CD1c-positive myeloid dendritic cell (primary cell): ENCODE results near the gene LAMTOR4.
A peak's percentile ranks its signal among the peaks of the same experiment; 100 is the strongest.
"Not testable (repeated sequence)": the region's sequence is repeated elsewhere in the genome, so short reads cannot be mapped to it uniquely, and the experiment has no call there.

ENCODE experiments used
- DNase-seq: peaks from one replicate; pipeline ENCODE4 v3.0.0-alpha.2; 2016; ENCODE audit errors: extremely low spot score

LAMTOR4 gene

DNA sequence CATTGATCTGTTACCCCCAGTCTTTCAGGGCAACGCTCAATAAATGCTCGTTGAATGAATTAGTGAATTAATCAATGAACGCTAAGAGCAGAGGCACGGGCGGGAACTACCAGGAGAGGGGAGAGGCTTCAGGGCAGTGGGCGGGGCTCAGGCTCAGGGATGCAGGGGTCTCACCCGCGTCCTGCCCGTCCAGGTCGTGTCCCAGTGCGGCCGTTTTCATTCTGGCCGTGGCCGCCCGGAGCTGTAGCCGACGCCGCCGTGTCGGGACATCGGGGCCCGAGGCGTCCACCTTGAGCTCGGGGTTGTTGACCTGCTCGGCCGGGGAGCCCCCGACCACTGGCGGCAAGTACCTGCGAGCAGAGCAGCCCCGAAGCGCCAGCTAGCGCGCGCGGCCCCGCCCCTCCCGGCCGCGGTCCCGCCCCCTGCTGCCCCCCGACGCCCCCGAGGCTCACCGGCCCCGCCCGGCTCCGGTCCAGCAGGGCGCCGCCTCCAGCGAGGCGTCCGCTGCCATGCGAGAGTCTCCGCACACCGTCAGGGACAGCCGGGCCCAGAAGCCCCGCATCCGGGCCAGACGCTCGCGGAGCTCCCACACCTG, 22.5 kb downstream of the LAMTOR4 start:
- DNase-seq = no peak

DNA sequence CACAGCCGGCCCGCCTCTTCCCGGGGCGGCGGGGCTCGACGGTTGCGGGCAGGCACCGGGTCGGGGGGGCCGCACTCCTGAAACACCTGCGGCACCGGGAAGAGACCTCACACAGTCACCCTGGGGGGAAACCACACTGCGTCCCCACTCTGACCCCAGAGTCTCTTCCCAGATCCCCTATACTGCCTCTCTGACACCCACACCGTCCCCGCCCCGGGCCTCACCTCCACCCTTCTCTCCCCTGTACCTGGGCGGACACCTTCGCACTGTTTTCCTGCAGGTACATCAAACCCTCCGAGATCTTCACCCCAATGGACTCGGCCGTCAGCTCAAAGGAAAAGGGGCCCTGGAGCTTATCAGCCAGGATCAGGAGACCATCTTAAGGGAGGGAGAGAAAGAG, 23.1 kb downstream of the LAMTOR4 start:
- no peak for DNase-seq

DNA sequence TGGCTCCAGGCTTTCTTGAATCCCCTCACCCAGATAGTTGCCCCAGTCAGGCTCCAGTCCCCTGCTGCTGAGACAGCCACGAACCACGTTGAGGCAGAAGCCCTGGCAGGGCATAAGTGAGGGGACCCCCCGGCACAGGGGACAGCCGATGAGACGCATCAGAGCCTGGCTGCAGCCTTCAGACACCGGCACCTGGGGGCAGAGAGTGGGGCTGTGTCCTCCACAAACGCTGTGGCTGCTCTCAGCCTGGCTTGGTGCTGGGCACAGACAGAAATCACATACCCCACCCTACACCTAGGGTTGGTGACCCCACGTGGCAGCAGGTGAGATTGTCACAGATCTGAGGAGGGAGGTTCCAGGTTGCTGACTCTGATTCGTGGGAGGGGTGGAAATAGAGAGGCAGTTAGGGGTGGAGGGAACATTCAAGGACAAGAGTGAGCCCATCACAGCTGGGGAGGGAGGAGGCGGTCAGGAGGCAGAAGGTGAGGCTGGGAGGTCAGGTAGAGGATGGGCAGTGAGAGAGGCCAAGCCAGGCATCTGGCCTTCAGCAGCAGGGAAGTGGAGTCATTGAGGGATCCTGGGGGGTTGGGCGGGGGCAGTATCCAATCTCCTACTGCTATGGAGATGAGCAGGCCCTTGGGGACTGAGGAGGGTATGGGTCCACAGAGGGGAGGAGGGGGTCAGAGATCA, 25.2 kb downstream of the LAMTOR4 start:
- DNase-seq = no peak

DNA sequence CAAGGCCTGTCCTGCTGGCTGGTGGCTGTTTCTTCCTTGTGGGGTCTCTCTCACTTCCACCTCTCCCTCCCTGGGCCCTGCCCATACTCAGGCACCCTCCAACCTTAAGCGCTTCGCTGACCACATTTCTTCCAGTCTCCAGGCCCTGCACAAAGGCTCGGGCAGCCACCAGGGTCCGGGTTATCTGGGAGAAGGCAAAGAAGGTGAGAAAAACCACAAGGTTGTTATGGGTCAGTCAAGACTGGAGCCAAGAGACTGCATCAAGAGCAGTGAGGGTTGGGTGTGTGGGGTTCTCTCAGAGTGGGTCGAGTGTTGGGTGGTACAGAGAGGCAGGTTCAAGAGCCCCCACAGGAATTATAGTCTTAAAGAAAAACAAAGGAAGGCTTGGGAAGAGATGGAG, 25.9 kb downstream of the LAMTOR4 start:
- no peak for DNase-seq

DNA sequence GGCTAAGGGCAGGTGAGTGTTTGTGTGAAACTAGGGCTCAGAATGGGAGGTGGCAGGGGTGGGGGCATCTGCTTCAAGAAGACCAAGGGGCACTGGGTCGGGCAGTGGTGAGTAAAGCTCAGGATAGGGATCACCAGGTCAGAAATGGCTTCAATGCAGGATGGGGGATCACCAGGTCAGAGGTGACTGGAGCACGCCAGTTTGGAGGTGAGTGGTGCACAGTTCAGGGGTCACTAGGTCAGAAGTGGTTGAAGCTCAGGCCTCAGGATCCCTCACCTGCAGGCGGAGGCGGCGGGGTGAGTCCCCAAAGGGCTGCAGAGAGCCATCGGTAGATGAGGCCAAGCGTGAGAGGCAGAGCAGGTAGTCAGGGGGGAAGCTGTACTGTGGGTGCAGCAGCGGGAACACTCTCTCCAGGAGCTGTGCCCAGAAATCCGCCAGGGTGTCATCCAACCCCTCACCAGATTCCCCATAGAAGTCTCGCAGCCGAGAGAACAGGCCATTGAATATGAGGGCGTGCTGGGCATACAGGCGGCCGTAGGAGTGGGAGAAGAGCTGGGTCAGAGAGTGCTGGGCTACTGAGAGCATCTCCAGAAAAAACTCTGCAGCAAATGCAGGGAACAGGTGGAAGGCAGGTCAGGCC, 26.7 kb downstream of the LAMTOR4 start:
- no peak for DNase-seq

DNA sequence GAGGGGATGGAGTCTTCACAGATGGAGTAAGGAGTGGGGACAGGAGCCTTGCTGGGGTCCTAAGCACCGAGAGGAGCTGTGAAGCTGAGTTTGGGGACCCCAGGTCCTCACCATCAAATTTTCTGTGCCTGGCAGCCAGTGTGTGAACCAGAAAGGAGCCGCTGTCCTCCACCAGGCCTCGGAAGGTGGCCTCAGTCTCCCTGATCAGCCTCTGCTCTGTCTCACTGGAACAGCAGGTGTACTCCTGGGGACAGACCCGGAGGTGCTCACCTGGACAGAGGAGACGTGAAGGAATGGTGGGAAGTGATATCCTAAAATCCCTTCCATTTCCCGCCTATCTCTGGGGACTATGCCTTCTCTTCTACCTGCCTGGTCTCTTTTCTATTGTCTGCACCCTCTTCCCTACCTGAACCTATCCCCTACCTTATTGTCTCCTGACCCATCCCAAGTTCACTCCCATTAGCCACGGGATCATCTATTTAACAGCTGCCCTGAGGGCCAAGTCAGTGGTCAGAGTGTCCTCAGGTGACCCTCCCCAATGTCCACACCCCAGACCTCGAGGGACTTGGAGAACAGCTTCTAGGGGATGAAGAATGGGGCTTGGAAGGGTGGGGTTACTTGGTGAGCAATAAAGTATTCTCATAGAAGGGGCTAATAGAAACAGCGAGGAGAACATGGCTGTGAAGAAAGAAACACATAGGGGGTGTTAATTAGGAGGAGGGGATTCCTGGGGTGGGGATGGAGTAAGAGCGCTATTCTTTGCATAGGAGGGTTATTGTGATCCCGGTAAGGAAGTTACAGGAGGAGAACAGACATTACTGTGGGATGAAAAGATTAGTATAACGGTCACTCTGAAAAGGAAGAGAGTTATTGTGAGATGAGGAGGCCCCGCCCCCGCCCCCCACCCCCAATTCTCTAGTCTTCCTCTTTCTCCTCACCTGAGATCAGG, 27.7 kb downstream of the LAMTOR4 start:
- DNase-seq = no peak

DNA sequence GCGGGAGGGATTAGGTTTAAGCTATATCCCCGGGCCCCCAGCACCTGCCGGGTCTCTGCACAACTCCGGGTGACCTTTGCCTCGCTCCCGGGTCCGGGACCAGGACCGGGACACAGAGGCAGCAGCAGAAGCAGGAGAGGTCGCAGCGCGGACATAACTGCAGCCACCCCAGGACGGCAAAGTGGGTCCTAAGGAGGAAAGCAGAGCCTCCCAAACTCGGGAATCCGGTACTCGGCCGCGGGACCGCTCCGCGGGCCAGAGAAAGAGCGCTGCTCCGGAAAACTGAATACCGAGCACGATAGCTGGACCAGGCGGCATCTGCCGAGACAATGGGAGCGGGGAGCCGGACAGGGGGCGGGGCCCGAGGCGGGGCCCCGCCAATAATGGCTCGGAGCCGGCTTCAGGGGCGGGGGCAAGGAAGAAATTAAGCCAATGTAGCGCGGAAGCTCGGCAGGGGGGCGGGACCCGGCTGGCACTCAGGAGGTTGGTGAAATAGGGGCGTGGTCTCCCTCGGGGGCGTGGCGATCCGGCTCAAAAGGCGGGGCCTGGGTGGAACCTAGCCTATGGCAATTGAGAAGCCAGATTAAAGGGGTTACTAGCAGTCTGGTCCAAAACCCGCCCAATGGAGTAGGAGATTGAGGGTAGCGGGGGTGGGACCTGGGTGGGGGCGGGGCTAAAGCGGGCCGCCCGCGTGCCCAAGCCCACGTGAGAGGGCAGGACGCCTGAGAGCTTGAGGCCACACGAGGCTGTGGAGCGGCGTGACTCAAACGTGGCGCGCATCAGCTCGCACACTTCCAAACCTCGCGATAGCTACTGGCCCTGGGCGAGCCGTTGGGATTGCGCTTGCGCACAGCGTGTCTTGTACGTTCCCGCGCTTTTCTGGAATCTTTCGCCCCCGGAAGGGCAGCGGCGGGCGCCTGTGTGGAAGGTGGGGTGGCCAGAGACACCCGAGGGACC, 28.6 kb downstream of the LAMTOR4 start, which contains the start of the genes GPC2 and STAG3:
GPC2 (minus strand) TSS at position 337 of the 957 bp plus-strand sequence; CDS start at position 155, 182 bp downstream.
STAG3 (plus strand) TSS at position 874 of the 957 bp plus-strand sequence. CDS start 2,639 bp downstream, outside the sequence.
- DNase-seq = peak; percentile 98

DNA sequence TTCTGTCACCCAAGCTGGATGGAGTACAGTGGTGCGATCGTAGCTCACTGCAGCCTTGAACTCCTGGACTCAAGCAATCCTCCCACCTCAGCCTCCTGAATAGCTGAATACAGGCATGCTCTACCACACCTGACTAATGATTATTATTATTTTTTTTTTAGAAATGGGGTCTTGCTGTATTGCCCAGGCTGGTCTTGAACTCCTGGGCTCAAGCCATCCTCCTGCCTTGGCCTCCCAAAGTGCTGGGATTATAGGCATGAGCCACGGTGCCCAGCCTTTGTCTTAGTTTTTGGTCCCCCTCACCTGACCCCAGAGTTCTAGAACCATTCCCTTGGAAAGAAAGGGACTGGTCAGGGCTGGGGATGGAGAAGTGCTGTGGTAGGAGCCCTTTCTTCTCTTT, 31.4 kb downstream of the LAMTOR4 start:
- DNase-seq = not testable (repeated sequence)

DNA sequence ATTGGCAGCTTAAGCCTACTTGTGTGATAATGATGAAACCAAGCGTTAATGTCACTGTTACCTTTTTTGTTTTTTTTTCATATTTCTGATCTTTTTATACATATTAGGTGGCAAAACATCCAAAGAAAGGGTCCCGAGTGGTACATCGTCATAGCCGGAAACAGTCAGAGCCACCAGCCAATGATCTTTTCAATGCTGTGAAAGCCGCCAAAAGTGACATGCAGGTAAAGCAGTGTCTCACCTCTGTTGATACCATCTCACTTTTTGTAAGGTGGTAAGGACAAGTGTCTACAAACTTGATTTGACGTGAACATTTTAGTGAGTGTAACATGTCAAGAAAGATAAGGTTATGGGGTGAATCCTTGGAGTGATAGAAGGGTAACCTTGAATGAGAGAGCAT, 33.9 kb downstream of the LAMTOR4 start:
- DNase-seq = not testable (repeated sequence)

DNA sequence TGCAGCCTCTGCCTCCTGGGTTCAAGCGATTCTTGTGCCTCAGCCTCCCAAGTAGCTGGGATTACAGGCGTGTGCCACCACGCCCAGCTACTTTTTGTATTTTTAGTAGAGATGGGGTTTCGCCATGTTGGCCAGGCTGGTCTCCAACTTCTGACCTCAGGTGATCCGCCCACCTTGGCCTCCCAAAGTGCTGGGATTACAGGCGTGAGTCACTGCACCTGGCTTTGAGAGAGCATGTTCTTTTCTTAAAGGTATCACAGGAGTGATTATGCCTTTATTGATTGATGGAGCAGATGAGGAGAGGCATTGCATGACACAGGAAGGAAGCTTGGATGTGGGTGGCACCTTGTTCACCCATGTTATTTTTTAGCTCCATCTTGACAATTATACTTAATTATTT, 34.4 kb downstream of the LAMTOR4 start:
- DNase-seq = not testable (repeated sequence)

DNA sequence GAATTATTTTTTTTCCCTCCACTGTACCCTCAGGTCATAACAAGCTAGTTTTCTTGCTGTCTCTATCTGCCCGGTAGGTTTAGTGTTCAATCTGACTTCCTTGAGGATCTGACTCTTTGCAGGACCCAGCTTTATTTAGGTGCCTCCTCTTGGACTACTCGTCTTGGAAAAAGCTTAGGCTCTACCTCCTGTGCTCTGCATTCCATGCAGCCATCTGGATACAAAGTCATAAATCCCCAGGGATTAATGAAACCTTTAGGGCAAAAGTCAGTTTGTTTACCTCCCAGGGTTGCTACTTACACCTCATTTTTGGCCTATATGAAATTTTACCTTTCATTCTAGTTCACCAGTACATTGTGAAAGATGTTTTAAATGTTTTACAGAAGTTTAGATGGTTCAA, 37.0 kb downstream of the LAMTOR4 start:
- DNase-seq = no peak

DNA sequence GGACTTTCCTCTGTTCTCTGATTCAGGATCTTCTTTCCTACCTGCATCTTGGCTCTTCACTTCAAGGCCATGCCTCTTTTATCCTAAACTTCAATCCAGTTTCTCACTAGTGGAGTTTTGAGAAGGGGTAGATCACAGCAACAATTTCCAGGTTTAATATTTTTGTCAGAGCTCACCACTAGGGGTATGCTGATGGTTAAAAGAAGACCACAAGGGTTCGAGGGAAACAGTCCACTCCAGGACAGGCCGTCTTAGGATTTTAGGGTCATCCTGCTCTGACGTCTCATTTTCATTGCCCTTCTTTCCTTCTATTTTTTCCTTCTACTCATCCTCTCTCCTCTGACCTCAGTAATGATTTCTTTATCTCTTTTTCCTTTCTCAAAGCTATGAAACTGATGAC, 40.3 kb downstream of the LAMTOR4 start:
- DNase-seq = no peak

DNA sequence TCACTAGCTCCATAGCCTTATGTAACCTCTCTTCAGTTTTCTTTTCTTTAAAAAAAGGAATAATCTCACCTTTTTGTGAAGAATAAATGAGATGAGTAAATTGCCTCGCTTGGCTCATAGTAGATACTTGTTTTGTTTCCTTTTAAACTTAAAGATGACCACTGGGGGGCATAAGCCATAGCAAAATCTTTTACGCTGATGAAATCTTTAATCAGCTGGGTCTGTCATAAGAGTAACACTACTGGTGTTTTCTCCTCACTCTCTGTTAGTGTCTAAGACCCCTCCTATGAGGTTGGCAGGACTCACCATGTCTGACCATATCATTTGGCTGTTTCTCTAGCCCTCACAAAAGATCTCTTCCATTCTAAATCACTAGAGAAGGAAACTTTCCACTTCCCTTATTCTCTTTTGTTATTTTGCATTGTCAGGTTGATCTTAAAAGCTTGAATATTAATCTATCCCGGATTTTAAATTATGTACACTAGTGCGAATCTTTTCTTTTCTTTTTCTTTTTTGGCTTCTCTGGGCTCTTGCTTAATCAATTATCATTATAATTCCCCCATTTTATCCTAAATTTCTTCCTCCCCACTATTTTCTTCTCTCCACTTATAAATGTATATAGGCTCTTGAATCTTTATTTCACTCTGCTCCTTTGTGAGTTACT, 41.5 kb downstream of the LAMTOR4 start:
- peak; percentile 56 for DNase-seq

DNA sequence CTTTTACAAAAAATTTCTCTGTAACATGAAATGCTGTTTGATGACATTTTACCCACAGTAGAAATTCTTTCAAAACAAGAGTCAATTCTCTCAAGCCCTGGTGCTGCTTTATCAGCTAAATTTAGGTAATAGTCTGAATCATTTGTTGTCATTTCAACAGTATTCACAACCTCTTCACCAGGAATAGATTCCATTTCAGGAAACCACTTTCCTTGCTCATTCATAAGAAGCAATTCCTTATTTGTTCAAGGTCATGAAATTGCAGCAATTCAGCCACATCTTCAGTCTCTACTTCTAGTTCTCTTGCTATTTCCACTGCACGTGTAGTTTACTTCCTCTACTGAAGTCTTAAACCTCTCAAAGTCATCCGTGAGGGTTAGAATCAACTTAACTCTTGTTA, 43.1 kb downstream of the LAMTOR4 start:
- DNase-seq = peak; percentile 58

DNA sequence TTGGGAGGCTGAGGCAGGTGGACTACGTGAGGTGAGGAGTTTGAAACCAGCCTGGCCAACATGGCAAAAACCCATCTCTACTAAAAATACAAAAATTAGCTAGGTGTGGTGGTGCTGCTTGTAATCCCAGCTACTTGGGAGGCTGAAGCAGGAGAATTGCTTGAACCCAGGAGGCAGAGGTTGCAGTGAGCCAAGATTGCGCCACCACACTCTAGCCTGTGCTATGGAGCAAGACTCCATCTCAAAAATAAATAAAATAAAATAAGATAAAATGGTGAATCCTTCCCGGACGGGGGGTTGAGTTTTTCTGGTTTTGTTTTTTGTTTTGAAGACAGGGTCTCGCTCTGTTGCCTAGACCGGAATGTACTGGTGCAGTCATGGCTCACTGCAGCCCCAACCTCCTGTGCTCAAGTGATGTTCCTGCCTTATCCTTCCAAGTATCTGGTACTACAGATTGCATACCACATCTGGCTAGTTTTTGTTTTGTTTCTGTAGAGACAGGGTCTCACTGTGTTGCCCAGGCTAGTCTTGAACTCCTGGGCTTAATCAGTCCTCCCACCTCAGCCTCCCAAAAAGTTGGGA, 43.7 kb downstream of the LAMTOR4 start:
- DNase-seq = not testable (repeated sequence)

DNA sequence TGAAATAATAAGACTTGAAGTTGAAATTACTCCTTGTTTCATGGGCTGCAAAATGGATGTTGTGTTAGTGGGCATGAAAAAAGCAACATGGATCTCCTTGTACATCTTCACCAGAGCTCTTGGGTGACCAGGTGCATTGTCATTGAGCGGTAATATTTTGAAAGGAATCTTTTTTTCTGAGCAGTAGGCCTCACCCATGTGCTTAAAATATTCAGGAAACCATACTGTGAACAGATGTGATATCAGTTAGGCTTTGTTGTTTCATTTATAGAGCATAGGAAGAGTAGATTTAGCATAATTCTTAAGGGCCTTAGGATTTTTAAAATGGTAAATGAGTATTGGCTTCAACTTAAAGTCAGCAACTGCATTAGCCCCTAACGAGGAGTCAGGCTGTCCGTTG, 44.3 kb downstream of the LAMTOR4 start:
- no peak for DNase-seq

DNA sequence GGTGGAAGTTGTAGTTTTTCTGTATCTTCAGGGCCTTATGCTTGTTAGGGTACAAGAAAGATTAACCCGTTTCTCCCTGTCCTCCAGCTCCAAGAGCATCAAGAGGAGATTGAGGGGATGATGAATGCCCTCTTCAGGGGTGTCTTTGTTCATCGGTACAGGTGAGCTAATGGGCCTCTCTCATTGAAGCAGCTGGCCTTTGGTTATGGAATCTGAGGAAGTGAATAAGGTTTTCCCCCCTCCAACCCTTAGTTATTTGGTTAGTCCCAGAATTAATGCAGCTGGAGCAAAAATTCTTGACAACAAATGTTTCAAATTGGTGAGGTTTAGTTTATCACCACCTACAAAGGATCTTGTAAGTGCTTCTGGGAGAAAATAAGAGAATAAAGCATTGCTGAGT, 46.5 kb downstream of the LAMTOR4 start:
- DNase-seq = no peak

DNA sequence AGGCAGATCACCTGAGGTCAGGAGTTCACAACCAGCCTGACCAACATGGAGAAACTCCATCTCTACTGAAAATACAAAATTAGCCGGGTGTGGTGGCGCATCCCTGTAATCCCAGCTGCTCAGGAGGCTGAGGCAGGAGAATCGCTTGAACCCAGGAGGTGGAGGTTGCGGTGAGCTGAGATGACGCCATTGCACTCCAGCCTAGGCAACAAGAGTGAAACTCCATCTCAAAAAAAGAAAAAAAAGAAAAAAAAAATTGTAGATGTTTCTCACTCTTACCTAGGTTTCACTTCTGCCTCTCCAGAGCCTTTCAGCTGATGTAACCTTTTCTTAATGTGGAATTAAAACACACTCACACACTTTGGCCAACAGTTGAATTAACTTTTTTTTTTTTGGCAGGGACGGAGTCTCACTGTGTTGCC, 47.2 kb downstream of the LAMTOR4 start:
- not testable (repeated sequence) for DNase-seq

DNA sequence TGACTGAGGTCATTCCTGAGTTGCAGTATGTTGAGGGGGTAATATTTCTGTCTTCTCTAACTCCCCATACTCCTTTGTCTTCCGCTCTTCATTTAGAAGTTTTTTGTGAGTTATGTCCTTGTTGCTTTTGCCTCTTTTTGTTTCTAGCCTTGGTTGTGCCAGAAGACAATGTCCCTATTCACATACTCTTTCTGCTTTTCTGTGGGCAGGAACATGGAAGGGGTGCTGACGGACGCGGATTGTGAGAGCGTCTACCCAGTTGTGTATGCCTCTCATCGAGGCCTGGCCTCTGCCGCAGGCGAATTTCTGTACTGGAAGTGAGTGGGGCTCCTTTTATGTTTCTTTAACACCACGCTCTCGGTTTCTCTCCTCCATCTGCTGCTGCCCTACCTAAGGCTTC, 49.5 kb downstream of the LAMTOR4 start:
- no peak for DNase-seq

DNA sequence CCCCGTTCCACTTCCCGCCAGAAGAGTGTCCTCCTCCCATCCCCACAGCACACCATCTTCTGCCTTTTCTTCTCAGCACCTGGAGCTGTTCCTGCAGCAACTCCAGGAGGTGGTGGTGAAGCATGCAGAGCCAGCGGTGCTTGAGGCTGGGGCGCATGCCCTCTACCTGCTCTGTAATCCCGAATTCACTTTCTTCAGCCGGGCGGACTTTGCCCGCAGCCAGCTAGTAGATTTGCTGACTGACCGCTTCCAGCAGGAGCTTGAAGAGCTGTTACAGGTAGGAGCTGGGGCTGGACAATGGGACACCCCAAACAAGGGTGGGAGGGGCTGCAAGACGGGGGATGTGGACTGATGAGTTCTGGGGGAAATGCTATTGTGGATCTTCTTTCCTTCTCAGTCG, 52.0 kb downstream of the LAMTOR4 start:
- DNase-seq = no peak
